Measurements from ENCODE around the gene HUS1B.
A peak's percentile ranks its signal among the peaks of the same experiment; 100 is the strongest.
"Not testable (repeated sequence)": the region's sequence is repeated elsewhere in the genome, so short reads cannot be mapped to it uniquely, and the experiment has no call there.

Gene HUS1B

DNA sequence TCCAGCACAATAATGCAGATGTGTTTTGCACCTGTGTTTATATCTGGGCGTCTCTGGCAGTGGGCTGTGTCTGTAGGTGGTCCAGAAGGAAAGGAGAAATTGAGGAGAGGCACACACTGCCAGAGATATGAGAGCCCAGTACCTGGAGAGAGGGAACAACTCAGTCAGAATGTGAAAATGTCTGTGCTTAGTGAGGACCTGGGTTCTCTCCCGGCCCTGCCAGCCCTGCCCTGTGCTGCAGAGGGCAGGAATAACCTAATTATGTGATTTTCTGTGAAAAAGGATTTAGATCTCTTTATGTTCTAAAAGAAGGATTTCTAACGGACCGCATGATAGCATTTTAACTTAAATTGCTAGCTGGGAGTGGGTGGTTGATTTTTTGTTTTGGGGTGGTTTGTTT, 44.3 kb upstream of the HUS1B start:
- no peak overlapping the region for H3K4me3 ChIP-seq (ENCODE audit: low read depth, low read length)
- TF ChIP-seq, protein P1, sequence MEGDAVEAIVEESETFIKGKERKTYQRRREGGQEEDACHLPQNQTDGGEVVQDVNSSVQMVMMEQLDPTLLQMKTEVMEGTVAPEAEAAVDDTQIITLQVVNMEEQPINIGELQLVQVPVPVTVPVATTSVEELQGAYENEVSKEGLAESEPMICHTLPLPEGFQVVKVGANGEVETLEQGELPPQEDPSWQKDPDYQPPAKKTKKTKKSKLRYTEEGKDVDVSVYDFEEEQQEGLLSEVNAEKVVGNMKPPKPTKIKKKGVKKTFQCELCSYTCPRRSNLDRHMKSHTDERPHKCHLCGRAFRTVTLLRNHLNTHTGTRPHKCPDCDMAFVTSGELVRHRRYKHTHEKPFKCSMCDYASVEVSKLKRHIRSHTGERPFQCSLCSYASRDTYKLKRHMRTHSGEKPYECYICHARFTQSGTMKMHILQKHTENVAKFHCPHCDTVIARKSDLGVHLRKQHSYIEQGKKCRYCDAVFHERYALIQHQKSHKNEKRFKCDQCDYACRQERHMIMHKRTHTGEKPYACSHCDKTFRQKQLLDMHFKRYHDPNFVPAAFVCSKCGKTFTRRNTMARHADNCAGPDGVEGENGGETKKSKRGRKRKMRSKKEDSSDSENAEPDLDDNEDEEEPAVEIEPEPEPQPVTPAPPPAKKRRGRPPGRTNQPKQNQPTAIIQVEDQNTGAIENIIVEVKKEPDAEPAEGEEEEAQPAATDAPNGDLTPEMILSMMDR (IDR thresholded peaks at IDR 0.05; ENCODE audit: low read depth, low read length, missing control alignments) = no peak
- DNase-seq (ENCODE audit: low read depth) = no peak

DNA sequence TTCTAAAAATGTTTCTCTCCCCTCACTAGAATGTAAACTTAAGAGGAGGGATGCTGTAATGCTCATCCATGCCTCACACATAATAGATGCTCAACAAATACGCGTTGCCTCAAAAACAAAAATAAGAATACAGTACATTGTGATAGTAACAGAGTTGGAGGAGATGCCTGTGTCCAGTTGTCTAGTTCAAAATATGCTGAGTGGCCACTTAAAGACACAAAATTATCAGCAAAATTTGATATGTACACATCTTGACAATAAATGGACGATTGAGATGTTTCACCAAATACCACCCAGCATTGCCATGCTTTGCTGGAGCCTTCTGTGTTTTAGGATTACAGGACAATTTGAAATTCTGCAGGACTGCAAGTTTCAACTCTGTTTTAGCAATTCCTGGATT, 43.6 kb upstream of the HUS1B start:
- TF ChIP-seq, protein P1 (IDR thresholded peaks at IDR 0.05; ENCODE audit: low read depth, low read length, missing control alignments) = no peak
- DNase-seq (ENCODE audit: low read depth) = no peak
- H3K4me3 ChIP-seq (ENCODE audit: low read depth, low read length) = no peak overlapping the region

GRCh38 chr6:699319-699718, 42.4 kb upstream of the HUS1B start:
- H3K4me3 ChIP-seq (ENCODE audit: low read depth, low read length) = no peak overlapping the region
- TF ChIP-seq, protein P1 (IDR thresholded peaks at IDR 0.05; ENCODE audit: low read depth, low read length, missing control alignments) = no peak
- no peak for DNase-seq (ENCODE audit: low read depth)

DNA sequence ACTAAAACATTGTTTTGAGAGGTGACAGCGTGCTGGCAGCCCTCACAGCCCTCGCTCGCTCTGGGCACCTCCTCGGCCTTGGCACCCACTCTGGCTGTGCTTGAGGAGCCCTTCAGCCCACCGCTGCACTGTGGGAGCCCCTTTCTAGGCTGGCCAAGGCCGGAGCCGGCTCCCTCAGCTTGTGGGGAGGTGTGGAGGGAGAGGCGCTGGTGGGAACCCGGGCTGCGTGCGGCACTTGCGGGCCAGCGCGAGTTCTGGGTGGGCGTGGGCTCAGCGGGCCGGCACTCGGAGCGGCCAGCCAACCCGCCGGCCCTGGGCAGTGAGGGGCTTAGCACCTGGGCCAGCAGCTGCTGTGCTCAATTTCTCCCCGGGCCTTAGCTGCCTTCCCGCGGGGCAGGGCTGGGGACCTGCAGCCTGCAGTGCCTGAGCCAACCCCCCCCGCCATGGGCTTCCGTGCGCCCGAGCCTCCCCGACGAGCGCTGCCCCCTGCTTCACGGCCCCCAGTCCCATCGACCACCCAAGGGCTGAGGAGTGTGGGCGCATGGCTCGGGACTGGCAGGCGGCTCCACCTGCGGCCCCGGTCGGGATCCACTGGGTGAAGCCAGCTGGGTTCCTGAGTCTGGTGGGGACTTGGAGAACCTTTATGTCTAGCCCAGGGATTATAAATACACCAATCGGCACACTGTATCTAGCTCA, 37.7 kb upstream of the HUS1B start:
- not testable (repeated sequence) for DNase-seq (ENCODE audit: low read depth); H3K4me3 ChIP-seq (ENCODE audit: low read depth, low read length)

GRCh38 chr6:693723-694009, 36.8 kb upstream of the HUS1B start:
- peak overlapping the region; percentile 97 for H3K4me3 ChIP-seq (ENCODE audit: low read depth, low read length)
- DNase-seq (ENCODE audit: low read depth) = no peak
- TF ChIP-seq, protein P1 (IDR thresholded peaks at IDR 0.05; ENCODE audit: low read depth, low read length, missing control alignments) = no peak

- TF ChIP-seq, protein P1 (IDR thresholded peaks at IDR 0.05; ENCODE audit: low read depth, low read length, missing control alignments) = peak; percentile 33
- DNase-seq (ENCODE audit: low read depth) = peak; percentile 53
Observed at GRCh38 chr6:692858-693722, 36.2 kb upstream of the HUS1B start, which contains the start of gene EXOC2. Gene EXOC2 (minus strand): TSS chr6:693139. CDS start chr6:637818, 55,321 bp downstream.

GRCh38 chr6:692356-692851, 35.5 kb upstream of the HUS1B start:
- DNase-seq (ENCODE audit: low read depth) = peak; percentile 33
- H3K4me3 ChIP-seq (ENCODE audit: low read depth, low read length) = peak overlapping the region; percentile 97
- TF ChIP-seq, protein P1 (IDR thresholded peaks at IDR 0.05; ENCODE audit: low read depth, low read length, missing control alignments) = no peak

More at GRCh38 chr6:692858-693722, 36.2 kb upstream of the HUS1B start, which contains the start of gene EXOC2:
- peak within 1 kb of the TSS; percentile 97 for H3K4me3 ChIP-seq (ENCODE audit: low read depth, low read length)

Data from GM12864 (cell line).